WTC11 (cell line): ENCODE measurements around the gene SSR3. TPM values are rescaled to one million over a fixed set of nuclear protein-coding genes. Genes with fewer than 3 reads are reported as not detected.

Source experiments
- ATAC-seq: fragments of 200-7000 bp; cut with Tn5 transposase; 2 replicates; pipeline ENCODE4 v1.10.0; 2021; ENCODE audit warnings: mild to moderate bottlenecking, moderate library complexity
- CTCF ChIA-PET: fragments of 300-600 bp; sonication (Branson Sonifier 250); formaldehyde crosslinking; loops from one replicate; lab custom pipeline; 2021; ENCODE audit warnings: antibody characterized with exemption; lab: Charles Lee
- POLR2A ChIA-PET: fragments of 350-600 bp; sonication (Branson Sonifier 250); formaldehyde crosslinking; loops from one replicate; lab custom pipeline; 2021; ENCODE audit warnings: antibody characterized with exemption; lab: Charles Lee
- DNase-seq: peaks from one replicate; pipeline ENCODE4 v3.0.0; 2021; ENCODE audit warnings: low spot score
- H3K27ac Mint-ChIP-seq: 2 replicates; pipeline ENCODE4 v1.8.0; 2021; ENCODE audit warnings: mixed read lengths
- H3K27me3 Mint-ChIP-seq: 2 replicates; pipeline ENCODE4 v1.8.0; 2021; ENCODE audit warnings: low read depth, mild to moderate bottlenecking, moderate library complexity, mixed read lengths
- H3K36me3 Mint-ChIP-seq: 2 replicates; pipeline ENCODE4 v1.8.0; 2021; ENCODE audit warnings: mixed read lengths
- H3K4me1 Mint-ChIP-seq: 2 replicates; pipeline ENCODE4 v1.8.0; 2022; ENCODE audit warnings: mixed read lengths
- H3K4me3 Mint-ChIP-seq: 2 replicates; pipeline ENCODE4 v1.8.0; 2021; ENCODE audit warnings: mild to moderate bottlenecking, moderate library complexity, mixed read lengths
- H3K9me3 Mint-ChIP-seq: 2 replicates; pipeline ENCODE4 v1.8.0; 2021; ENCODE audit warnings: mixed read lengths
- CREB1 ChIP-seq: sonication (generic); formaldehyde crosslinking; IDR thresholded peaks from 2 replicates; pipeline ENCODE4 v1.8.0; 2023; ENCODE audit warnings: mild to moderate bottlenecking, missing genetic modification reagents
- E2F4 ChIP-seq: sonication (generic); formaldehyde crosslinking; IDR thresholded peaks from 2 replicates; pipeline ENCODE4 v1.8.1; 2022; ENCODE audit warnings: low read depth, mild to moderate bottlenecking, moderate library complexity, missing genetic modification reagents, borderline replicate concordance
- EMX1 ChIP-seq: fragments of 250-450 bp; sonication (Bioruptor Pico); IDR thresholded peaks from 2 replicates; pipeline ENCODE4 v1.8.0; 2021; ENCODE audit warnings: mild to moderate bottlenecking
- FOXJ3 ChIP-seq: sonication (generic); formaldehyde crosslinking; IDR thresholded peaks from 2 replicates; pipeline ENCODE4 v1.9.0; 2021; ENCODE audit warnings: missing genetic modification reagents, mild to moderate bottlenecking, borderline replicate concordance
- JUN ChIP-seq: sonication (generic); formaldehyde crosslinking; IDR thresholded peaks from 2 replicates; pipeline ENCODE4 v1.8.0; 2023; ENCODE audit warnings: mild to moderate bottlenecking, missing genetic modification reagents
- MAX ChIP-seq: sonication (generic); formaldehyde crosslinking; IDR thresholded peaks from 2 replicates; pipeline ENCODE4 v1.8.0; 2022; ENCODE audit warnings: mild to moderate bottlenecking, missing genetic modification reagents
- MYBL2 ChIP-seq: sonication (generic); formaldehyde crosslinking; IDR thresholded peaks from 2 replicates; pipeline ENCODE4 v1.8.1; 2023; ENCODE audit warnings: mild to moderate bottlenecking, moderate library complexity, missing genetic modification reagents
- NR1H2 ChIP-seq: sonication (generic); formaldehyde crosslinking; IDR thresholded peaks from 2 replicates; pipeline ENCODE4 v1.9.0; 2021; ENCODE audit warnings: mild to moderate bottlenecking, moderate library complexity, missing genetic modification reagents
- NR3C1 ChIP-seq: sonication (generic); formaldehyde crosslinking; conservative IDR thresholded peaks from 2 replicates; pipeline ENCODE4 v1.8.1; 2023; ENCODE audit warnings: low read depth, mild to moderate bottlenecking, missing genetic modification reagents
- PRRX2 ChIP-seq: fragments of 250-450 bp; sonication (Bioruptor Pico); IDR thresholded peaks from 2 replicates; pipeline ENCODE4 v1.8.0; 2021; ENCODE audit warnings: mild to moderate bottlenecking
- ZNF232 ChIP-seq: sonication (generic); formaldehyde crosslinking; IDR thresholded peaks from 2 replicates; pipeline ENCODE4 v1.8.0; 2022; ENCODE audit warnings: mild to moderate bottlenecking, missing genetic modification reagents
- ZNF263 ChIP-seq: sonication (generic); formaldehyde crosslinking; IDR thresholded peaks from 2 replicates; pipeline ENCODE4 v1.8.1; 2022; ENCODE audit warnings: low read depth, mild to moderate bottlenecking, moderate library complexity, missing genetic modification reagents
- ZNF512 ChIP-seq: sonication (generic); formaldehyde crosslinking; IDR thresholded peaks from 2 replicates; pipeline ENCODE4 v1.8.1; 2022; ENCODE audit warnings: missing genetic modification reagents, borderline replicate concordance
- ZNF532 ChIP-seq: fragments of 250-450 bp; sonication (Bioruptor Pico); IDR thresholded peaks from 2 replicates; pipeline ENCODE4 v1.9.0; 2021; ENCODE audit warnings: mild to moderate bottlenecking, borderline replicate concordance
- total RNA-seq: library from RNA; stranded (reverse); gene quantifications from 3 replicates; pipeline ENCODE4 v1.2.3, GENCODE V29; 2021
- TF ChIP-seq, protein P1 (sequence below): sonication (generic); formaldehyde crosslinking; IDR thresholded peaks from 2 replicates; pipeline ENCODE4 v1.8.1; 2023; ENCODE audit warnings: mild to moderate bottlenecking, missing genetic modification reagents, moderate library complexity
- TF ChIP-seq, protein P2 (sequence below): sonication (generic); formaldehyde crosslinking; IDR thresholded peaks from 2 replicates; pipeline ENCODE4 v1.8.1; 2023; ENCODE audit warnings: mild to moderate bottlenecking, missing genetic modification reagents
- TF ChIP-seq, protein P3 (sequence below): sonication (generic); formaldehyde crosslinking; IDR thresholded peaks from 2 replicates; pipeline ENCODE4 v1.8.1; 2023; ENCODE audit warnings: mild to moderate bottlenecking, missing genetic modification reagents, moderate library complexity

Gene SSR3
- total RNA-seq, 1 experiment from 2014 or later, result 162 TPM

DNA sequence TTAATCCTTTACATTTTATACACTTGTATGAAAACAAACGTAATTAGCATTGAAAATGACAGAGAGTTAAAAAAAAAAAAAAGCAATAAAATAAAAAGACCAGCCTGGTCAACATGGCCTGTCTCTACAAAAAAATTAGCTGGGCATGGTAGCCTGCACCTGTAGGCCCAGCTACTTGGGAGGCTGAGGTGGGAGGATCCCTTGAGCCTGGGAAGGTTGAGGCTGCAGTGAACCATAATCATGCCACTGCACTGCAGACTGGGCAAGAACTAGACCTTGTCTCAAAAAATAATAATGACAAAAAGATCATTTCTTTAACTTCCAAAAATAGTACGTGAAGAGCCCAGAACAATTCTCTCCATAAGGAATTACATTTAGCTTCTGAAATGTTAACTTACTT lies 1.9 kb downstream of the SSR3 start:
- CTCF ChIA-PET, result interaction anchor here (3.4 kb wide), 1 partner anchor 121 kb away, joined by 18 read pairs; the partner anchor contains the start of gene TIPARP
- ATAC-seq, result no peak
- Mint-ChIP-seq H3K27me3 (no peaks in the 10 kb centered on the region), H3K4me1 (peaks cover 20% of the 10 kb centered on the region), H3K27ac (no peak overlapping the region), H3K9me3 (no peaks in the 10 kb centered on the region), H3K36me3 (peaks cover 50% of the 10 kb centered on the region), H3K4me3 (peak overlapping the region; percentile 95)
- no peak for TF ChIP-seq JUN (CRISPR knock-in tag)
- no peak for TF ChIP-seq EMX1 (CRISPR knock-in tag)
- no peak for TF ChIP-seq ZNF263 (CRISPR knock-in tag)
- TF ChIP-seq, protein P1, sequence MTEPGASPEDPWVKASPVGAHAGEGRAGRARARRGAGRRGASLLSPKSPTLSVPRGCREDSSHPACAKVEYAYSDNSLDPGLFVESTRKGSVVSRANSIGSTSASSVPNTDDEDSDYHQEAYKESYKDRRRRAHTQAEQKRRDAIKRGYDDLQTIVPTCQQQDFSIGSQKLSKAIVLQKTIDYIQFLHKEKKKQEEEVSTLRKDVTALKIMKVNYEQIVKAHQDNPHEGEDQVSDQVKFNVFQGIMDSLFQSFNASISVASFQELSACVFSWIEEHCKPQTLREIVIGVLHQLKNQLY (CRISPR knock-in tag), result no peak
- no peak for TF ChIP-seq MAX (CRISPR knock-in tag)
- TF ChIP-seq ZNF532 (CRISPR knock-in tag), result no peak
- TF ChIP-seq NR1H2 (CRISPR knock-in tag), result no peak
- no peak for TF ChIP-seq NR3C1 (CRISPR knock-in tag)
- TF ChIP-seq PRRX2, result no peak
- no peak for TF ChIP-seq MYBL2
- TF ChIP-seq ZNF232 (CRISPR knock-in tag), result no peak
- no peak for TF ChIP-seq CREB1 (CRISPR knock-in tag)
- TF ChIP-seq ZNF512 (CRISPR knock-in tag), result no peak
- TF ChIP-seq, protein P2, sequence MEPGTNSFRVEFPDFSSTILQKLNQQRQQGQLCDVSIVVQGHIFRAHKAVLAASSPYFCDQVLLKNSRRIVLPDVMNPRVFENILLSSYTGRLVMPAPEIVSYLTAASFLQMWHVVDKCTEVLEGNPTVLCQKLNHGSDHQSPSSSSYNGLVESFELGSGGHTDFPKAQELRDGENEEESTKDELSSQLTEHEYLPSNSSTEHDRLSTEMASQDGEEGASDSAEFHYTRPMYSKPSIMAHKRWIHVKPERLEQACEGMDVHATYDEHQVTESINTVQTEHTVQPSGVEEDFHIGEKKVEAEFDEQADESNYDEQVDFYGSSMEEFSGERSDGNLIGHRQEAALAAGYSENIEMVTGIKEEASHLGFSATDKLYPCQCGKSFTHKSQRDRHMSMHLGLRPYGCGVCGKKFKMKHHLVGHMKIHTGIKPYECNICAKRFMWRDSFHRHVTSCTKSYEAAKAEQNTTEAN (CRISPR knock-in tag), result no peak
- no peak for TF ChIP-seq E2F4 (CRISPR knock-in tag)
- TF ChIP-seq, protein P3, sequence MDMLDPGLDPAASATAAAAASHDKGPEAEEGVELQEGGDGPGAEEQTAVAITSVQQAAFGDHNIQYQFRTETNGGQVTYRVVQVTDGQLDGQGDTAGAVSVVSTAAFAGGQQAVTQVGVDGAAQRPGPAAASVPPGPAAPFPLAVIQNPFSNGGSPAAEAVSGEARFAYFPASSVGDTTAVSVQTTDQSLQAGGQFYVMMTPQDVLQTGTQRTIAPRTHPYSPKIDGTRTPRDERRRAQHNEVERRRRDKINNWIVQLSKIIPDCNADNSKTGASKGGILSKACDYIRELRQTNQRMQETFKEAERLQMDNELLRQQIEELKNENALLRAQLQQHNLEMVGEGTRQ (CRISPR knock-in tag), result no peak
- no peak for TF ChIP-seq FOXJ3 (CRISPR knock-in tag)
- no peak for DNase-seq
- POLR2A ChIA-PET, result no interaction called here
